GM19452 (cell line): Measurements from ENCODE around the gene ABHD6.

ENCODE experiments used
- ATAC-seq: cut with Tn5 transposase; IDR thresholded peaks from one replicate; pipeline ENCODE4 v1.9.1; 2021; ENCODE audit not compliant: unreplicated experiment

The ABHD6 gene

GRCh38 chr3:58341376-58341775 is 103.8 kb downstream of the ABHD6 start:
- no peak for ATAC-seq

GRCh38 chr3:58342676-58343075 is 105.1 kb downstream of the ABHD6 start:
- no peak for ATAC-seq
